Activated naive CD4-positive, alpha-beta T cell treated with anti-CD3 and anti-CD28 coated beads, Interleukin-2, amount 50 U/mL, for 16 hours (primary cell): ENCODE results near the gene RNF13.
"Not testable (repeated sequence)": the region's sequence is repeated elsewhere in the genome, so short reads cannot be mapped to it uniquely, and the experiment has no call there.

Experiments
- DNase-seq: peaks from one replicate; pipeline ENCODE4 v3.0.0-alpha.2; 2020

RNF13 gene

GRCh38 chr3:149801639-149802038 is 11.4 kb upstream of the RNF13 start:
- DNase-seq, result no peak

- no peak for DNase-seq
Measured at GRCh38 chr3:149806171-149806778, 6.7 kb upstream of the RNF13 start.

- peak; percentile 54 for DNase-seq
Measured at GRCh38 chr3:149808209-149808829, 4.7 kb upstream of the RNF13 start.

- no peak for DNase-seq
Measured at GRCh38 chr3:149809699-149810098, 3.3 kb upstream of the RNF13 start.

DNA sequence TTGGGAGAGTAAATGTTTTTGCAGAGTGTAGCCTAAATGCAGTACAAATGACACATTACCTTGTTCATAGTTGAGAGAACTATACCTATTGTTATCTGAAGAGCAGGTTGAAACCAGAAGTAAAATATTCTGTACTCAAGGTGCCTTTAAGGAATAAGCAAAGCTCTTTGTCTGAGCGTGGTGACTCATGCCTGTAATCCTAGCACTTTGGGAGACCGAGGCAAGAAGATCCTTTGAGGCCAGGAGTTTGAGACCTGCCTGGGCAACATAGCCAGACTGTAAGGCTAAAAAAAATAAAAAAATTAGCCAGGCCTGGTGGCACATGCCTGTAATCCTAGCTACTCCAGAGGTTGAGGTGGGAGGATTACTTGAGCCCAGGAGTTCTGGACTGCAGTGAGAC is 2.2 kb upstream of the RNF13 start:
- DNase-seq, result no peak

DNA sequence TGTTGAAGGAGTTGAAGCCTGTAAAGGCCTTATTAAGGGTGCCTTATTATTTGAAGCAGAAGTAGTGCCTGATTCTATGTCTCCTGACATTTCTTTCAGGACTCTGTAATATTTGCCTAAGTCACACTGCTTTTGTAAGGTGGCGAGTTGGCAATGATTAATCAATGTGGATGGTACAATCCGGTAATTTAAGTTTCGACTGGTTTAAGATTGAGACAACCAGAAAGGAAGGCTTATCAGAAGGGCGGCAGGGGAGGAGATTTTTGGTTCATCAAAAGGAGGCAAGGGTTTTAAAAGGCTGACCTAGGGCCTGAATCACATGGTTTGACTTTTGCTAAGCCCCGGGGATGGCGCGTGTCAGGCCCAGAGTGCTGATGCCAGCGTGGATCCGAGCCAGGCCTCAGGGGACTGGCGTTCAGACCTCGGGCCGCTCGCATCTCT is 830 bp upstream of the RNF13 start:
- no peak for DNase-seq

DNA sequence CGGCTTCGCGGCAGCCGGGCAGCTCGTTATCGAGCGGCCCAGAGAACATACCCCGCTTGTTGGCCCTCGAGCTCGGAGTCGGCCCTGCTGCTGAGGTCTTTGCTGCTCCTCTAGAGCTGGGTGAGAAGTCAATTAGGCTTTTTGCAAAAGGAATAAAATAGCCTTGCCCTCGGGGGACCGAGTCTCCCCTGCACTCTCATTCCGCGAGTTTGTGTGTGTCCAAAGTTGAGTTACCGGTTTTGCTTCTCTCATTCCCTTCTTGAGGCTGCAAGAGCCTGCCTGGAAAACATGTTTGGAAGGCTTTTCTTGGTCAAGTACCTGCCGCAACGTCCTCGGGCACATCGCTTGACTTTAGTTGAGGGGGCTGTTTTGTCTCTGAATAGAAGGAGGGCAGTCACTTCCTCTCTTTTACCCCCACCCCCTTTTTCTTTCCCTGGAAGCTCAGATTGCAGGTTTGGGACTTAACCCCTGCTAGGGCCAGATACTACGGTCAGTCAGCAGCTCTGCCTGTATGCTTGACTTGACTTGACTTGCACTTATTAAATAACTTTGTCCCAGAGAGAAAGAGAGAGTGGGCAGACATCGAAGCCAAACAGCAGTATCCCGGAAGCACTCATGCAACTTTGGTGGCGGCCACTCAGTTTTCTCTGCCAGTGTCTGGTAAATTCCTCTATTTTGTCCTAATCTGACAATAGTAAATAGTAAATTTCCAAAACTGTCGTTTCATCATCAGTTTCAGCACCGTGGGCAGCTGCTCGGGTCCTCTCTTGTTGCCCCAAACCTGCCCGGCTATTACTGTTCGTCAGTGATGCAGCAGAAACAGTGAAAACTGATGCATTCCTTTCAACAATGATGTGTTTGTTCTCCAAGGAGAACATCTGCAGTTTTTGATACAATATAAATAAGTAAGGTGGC is 609 bp downstream of the RNF13 start:
- peak; percentile 12 for DNase-seq

DNA sequence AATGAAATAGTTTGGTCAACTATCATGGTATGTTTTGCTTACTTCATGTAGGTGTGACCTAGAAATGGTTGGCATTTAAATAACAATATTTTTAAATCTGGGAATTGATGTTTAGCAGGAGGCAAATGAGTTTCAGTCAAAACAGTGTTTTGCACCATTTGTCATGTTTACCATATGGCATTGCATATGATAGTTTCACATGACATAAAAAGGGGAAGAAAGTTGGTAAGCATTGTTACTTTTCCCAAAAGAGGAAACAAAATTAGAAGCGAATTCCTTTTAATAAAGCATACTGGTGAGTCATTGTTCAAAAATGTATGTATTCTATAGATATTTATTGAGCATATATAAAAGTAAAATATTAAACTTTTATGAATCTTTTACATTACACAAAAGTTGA is 2.3 kb downstream of the RNF13 start:
- no peak for DNase-seq

- DNase-seq, result no peak
Measured at GRCh38 chr3:149815728-149816127, 2.7 kb downstream of the RNF13 start.

DNA sequence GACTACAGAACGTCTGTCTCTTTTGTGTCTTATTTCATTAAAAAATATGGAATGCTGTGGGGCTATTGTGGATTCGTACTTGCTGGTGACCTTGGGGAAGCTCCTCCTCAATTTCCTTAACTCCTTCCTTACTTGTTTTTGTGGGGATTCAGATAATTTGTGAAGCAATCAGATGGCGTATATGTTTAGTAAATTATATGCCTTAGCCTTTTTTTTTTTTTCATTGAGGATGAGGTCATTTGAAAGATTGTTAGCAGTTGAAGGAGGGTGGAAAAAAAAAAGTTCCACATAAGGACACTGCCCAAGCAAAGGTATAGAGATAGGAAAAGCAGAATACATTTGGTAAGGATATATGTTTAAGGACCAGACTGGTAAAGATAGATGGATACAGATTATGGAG is 3.3 kb downstream of the RNF13 start:
- DNase-seq, result no peak

DNA sequence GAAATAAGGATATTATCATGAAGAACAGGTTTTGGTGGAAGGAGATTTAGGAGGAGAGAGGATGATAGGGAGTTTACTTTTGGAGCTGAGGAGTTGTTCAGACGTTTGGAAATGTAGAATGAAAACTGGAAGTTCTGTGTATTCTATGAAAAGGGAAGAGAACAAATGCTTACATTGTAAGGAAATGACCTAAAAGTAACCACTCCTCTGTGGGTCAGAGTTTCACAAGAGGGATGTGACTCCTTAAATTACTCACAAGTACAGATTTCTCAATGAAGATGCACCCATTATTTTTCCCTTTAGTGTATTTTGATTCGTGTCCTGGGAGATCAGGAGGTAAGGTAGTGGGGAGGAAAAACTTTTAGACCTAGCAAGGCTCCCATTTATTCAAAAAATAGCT is 4.0 kb downstream of the RNF13 start:
- no peak for DNase-seq

DNA sequence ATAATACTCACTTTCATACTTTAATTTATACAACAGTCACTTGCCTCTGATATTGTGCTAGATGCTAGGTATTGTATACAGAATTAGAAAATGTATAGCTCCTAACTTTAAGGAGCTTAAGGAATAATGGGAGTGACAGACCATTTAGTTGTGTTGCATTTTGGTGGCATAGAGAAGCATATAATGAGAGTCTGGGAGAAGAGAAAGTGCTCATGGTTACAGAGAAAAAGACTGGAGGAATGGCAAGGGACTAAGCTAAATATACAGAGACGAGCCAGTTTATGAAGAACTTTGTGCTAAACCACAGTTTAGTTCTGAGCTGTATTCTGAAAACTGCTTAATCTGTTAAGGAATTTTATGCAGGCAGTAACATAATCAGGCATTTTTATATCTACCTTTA is 6.4 kb downstream of the RNF13 start:
- no peak for DNase-seq

GRCh38 chr3:149820183-149820582 is 7.2 kb downstream of the RNF13 start:
- no peak for DNase-seq

DNA sequence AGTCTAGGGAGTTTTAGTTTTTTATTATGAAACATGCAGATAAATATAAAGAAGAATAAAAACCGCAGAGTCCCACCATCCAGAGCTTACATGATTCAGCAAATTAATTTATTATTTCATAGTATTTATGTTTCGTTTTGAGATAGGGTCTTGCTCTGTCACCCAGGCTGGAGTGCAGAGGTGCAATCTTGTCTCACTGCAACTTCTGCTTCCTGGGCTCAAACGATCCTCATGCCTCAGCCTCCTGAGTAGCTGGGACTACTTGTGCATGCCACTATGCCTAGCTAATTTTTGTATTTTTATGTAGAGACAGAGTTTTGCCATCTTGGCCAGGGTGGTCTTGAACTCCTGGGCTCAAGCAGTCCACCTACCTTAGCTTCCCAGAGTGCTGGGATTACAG is 13.6 kb downstream of the RNF13 start:
- DNase-seq, result no peak

DNA sequence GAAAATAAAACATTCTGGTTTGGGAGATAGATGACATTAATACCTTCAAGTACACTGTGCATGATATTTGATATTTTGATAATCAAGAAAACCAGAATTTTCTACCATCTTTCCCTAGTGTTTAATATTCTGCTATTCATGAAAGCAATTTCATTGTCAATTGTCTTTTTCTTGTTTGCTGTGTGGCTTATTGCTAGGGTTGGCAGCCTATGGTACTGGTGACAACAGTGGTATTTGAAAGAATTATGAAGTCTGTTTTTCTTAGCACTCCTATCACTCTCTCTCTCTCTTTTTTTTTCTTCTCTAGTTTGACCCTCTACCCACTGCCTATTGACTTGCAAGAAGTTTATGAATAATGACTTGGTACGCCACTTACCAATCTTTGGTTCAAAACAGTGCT is 15.4 kb downstream of the RNF13 start:
- no peak for DNase-seq

DNA sequence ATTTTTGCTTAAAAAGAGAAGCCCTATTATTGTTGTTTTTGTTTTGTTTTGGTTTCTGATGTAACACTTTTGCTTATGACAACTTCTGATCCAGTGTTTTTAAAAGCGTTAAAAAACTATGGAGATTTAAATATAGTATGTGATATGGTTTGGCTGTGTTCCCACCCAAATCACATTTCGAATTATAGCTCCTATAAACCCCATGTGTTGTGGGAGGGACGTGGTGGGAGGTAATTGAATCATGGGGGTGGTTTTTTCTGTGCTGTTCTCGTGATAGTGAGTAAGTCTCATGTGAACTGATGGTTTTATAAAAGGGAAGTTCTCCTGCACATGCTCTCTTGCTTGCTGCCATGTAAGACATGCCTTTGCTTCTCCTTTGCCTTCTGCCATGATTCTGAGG is 16.6 kb downstream of the RNF13 start:
- DNase-seq, result not testable (repeated sequence)

- no peak for DNase-seq
Measured at GRCh38 chr3:149830902-149831301, 17.9 kb downstream of the RNF13 start.

DNA sequence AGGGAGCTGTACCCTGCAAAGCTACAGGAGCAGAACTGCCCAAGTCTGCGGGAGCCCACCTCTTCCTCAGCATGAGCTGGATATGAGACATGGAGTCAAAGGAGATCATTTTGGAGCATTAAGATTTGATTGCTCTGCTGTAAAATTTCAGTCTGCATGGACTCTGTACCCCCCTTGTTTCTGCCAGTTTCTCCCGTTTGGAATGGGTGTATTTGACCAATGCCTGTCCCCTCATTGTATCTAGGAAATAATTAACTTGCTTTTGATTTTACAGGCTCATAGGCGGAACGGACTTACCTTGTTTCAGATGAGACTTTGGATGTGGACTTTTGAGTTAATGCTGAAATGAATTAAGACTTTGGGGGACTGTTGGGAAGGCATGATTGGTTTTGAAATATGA is 18.3 kb downstream of the RNF13 start:
- DNase-seq, result no peak

DNA sequence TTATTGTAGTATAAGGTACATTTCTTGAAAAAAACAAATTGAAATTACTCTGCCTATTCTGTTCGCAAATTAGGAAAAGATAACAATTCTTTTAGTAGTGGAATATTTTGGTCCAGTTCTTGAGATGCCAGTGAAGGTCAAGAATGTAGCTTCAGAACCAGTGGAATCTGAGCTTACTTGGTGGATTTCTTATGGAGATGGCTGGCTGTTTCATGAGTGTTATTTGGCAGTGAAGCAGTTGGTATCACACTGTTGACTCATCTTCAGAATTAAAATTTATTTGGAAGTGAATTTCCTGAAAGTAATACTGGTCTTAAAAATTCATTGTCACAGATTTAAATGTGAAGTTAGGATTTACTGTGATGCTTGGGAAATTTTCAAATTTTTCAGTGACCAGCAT is 19.1 kb downstream of the RNF13 start:
- no peak for DNase-seq

DNA sequence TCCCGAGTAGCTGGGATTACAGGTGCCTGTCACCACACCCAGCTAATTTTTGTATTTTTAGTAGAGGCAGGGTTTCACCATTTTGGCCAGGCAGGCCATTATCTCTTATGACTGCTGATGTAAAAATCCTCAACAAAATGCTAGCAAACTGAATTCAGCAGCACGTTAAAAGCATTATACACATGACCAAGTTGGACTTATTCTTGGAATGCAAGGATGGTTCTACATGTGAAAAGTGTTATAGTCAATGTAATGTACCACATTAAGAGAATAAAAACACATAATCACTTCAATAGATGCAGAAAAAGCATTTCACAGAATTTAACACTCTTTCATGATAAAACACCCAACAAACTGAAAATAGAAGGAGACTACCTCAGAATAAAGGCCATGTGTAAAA is 20.2 kb downstream of the RNF13 start:
- DNase-seq, result no peak

- not testable (repeated sequence) for DNase-seq
Measured at GRCh38 chr3:149838491-149838890, 25.5 kb downstream of the RNF13 start.

DNA sequence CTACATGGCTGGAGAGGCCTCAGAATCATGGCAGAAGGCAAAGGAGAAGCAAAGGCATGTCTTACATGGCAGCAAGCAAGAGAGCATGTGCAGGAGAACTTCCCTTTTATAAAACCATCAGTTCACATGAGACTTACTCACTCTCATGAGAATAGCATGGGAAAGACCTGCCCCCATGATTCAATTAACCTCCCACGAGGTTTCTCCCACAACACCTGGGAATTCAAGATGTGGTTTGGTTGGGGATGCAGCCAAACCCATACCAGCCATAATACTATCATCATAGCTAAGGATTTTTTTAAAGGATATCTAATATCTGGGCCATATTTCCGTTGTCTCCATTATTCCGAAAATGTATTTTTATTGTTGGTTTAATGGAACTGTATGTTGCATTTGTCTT is 26.5 kb downstream of the RNF13 start:
- not testable (repeated sequence) for DNase-seq

DNA sequence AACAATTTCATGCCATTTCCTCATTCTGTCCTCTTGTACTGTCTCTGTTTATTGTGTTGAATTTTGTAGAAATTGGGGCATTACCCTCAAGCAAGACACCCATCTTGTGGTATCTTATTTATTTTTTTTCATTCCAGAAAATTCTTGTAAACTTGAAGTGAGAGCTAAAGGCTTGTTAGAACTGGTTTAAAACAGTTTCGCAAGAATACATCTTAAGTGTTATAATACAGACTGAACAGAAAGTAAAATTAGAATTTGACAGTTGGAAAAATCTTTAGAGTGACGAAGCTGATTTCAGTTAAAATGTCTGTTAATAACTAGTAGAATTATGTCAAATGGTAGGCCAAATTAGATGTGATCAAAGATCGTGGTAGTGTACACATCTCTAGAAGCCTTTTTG is 26.9 kb downstream of the RNF13 start:
- no peak for DNase-seq

DNA sequence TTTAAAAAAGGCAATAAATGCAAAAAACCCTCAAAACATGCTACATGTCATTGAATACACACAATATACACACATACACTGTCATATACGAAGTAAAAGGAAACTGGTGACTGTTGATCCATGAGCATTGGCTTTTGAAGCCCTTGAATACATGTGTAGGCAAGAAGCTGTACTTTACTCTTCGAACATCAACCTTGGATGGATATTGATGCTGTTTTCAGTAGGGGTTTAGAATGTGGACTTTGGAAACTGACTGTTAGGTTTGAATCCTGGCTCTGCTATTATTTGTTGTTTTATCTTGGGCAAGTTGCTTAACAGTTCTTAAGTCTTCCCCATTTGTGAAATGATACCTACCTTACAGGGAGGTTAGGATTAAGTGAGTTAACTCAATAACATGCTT is 30.5 kb downstream of the RNF13 start:
- no peak for DNase-seq
